GM19351 (cell line): ENCODE data around the gene LTB.

Experiments
- ATAC-seq: cut with Tn5 transposase; IDR thresholded peaks from one replicate; pipeline ENCODE4 v1.9.1; 2021; ENCODE audit warnings: mild to moderate bottlenecking, moderate library complexity; ENCODE audit not compliant: unreplicated experiment

LTB gene

DNA sequence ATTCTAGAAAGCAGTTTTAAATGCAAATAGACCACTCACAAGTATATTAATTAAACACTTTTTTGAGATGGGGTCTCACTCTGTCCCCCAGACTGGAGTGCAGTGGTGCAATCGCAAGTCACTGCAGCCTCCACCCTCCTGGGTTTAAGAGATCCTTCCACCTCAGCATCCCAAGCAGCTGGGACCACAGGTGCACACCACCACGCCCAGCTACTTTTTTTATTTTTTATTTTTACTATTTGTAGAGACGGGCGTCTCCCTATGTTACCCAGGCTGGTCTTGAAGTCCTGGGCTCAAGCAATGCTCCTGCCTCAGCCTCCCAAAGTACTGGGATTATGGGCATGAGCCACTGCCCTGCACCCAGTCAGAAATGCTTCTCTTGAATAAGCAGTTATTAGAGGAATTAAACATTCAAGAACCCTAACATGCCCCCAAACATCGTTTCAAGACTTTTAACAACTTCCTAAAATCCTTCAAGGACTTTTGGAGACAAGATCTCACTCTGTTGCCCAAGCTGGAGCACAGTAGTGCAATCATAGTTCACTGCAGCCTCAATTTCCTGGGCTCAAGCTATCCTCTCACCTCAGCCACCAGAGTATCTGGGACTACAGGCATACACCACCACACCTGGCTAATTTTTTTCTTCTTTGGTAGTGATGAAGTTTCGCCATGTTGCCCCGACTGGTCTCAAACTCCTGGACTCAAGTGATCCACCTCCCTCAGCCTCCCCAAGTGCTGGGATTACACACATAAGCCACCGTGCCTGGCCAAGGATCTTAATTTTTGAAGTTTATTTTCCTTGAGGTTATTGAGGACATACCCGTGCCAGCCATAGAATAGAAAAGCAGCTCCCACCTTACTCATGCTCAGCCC lies 50.2 kb downstream of the LTB start:
- no peak for ATAC-seq

GRCh38 chr6:31531162-31531561 lies 51.1 kb downstream of the LTB start:
- ATAC-seq: no peak

DNA sequence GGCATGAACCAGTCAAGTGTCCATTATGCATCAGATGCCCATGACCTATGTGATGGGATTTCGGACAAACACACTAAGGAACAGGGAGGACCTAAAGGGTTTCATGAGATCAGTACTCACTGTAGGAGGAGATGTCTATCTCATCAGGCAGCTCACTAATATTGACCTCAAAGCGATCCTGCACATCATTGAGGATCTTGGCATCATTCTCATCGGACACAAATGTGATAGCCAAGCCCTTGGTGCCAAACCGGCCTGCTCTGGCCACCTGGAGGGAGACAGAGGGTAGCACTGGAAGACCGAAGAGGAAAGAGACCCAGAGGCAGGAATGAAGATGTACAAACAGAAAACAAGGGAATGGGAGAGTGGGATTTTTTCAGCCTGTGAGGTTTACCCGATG lies 51.6 kb downstream of the LTB start:
- ATAC-seq: no peak
